Stimulated activated CD8-positive, alpha-beta memory T cell treated with anti-CD3 and anti-CD28 coated beads, Interleukin-12 subunit alpha, Interleukin-12 subunit beta, amount 100 ng/mL, for 24 hours (primary cell): Measurements from ENCODE around the gene TFDP1.
"Not testable (repeated sequence)": the region's sequence is repeated elsewhere in the genome, so short reads cannot be mapped to it uniquely, and the experiment has no call there.

ENCODE experiments used
- DNase-seq: peaks from one replicate; pipeline ENCODE4 v3.0.0-alpha.2; 2020; ENCODE audit errors: extremely low read depth

TFDP1 gene

DNA sequence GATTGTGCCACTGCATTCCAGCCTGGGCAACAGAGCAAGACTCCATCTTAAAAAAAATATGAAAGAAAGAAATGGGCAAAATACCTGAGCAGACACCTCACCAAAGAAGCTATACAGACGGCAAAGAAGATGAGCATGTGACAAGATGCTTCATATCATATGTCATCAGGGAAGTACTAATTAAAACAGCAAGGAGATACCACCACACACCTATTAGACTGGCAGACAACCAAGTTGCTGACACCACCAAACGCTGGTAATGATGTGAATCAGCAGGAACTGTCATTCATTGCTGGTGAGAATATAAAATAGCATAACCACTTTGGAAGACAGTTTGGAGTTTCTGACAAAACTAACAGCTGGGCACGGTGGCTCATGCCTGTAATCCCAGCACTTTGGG lies 11.5 kb upstream of the TFDP1 start:
- DNase-seq: no peak

DNA sequence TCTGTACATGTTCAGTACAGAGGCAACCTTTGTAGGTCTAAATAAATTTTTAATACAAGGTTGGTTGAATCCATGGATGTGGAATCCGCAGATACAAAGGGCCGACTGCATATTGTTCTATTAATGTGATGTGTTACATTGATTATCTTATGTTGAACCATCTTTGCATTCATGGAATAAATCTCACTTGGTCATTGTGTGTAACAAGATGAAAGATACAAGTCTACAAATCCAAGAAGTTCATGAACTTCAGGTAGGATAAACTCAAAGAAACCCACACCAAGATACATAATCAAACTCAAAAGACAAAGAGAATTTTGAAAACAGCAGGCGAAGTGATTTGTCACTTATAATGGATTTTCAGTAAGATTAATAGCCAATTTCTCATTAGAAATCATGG lies 8.0 kb upstream of the TFDP1 start:
- DNase-seq: no peak

DNA sequence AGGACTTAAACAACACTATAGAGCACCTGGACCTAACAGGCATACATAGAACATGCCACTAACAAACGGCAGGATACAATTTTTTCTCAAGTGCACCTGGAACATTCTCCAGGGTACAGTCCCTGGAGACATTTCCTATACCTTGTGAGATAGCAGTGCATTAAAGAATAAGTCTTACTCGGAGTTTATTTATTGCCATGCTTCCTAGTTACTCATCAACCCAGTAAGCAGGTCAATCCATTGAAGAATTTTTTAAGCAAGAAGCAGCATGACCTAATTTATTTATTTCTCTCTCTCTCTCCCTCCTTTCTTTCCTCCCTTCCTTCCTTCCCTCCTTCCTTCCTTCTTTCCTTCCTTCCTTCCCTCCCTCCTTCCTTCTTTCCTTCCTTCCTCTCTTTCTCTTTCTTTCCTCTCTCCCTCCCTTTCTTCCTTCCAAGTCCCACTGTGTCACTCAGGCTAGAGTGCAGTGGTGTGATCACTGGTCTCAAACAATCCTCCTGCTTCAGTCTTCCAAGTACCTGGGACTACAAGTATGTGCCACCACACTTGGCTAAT lies 6.6 kb upstream of the TFDP1 start:
- no peak for DNase-seq

DNA sequence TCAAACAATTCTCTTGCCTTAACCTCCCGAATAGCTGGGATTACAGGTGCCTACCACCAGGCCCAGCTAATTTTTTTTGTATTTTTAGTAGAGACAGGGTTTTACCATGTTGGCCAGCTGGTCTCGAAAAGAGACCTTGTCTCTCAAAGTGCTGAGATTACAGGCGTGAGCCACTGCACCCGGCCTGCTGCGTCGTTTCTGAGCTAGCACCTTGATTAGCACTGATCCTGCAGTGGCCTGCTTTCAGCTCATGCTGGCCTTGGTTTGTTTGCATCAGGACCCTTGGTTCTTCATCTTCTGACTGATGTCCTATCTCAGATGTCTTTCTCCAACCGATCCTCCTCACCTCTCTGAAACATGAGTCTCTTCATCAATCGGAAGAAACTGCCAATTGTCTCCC lies 4.9 kb upstream of the TFDP1 start:
- DNase-seq: no peak

DNA sequence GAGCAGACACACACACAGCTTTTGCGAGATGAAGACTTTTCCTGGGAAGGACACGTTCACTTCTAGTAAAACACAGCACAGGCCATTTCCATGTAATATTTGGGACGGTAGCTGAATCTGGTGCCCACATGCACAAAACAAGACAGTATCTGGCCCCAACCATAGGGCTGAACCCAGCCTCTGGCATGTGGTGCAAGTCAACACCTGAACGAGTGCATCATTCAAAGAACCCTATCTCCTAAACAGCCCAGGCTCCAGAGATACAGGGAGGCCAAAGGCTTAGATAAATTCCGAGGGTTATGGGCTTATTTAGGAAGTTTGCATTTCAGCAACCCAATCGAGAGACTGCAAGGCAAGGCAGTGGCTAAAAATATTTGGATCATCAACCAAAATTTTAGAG lies 2.7 kb upstream of the TFDP1 start:
- no peak for DNase-seq

DNA sequence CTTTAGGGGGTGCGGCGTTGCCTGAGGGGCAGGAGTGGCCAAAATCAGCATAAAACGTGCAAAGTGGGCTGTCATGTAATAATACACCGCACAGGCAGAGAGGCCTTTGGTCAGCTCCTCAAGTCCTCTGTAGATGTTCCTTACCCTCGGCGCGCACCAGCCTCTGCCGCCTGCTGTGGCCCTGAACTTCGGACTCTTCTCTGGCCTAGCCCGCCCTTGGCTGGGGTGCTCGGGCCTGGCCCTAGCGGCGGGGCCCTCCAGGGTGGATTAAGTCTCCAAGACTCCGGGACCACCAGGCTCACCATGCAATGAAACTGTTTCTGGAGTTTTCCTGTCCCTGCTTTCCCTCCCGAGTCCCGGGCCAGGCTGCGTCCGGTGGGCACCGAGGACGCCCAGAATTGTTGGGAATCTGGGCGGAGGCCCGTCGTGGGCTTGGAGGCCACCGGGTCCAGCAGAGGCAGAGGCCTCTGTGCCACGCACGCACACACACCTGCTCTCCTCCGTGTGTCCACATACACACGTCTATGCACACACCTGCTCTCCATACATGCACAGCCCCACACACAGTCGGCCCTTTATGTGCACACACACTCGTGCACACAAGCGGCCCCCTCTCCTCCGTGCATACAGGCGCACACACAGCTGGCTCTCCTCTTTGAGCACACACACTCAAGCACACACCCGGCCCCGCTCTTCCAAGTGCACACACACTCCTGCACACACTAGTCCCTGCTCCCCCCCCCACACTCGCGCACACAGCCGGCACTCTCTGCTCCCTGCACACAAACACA lies 1.5 kb upstream of the TFDP1 start:
- DNase-seq: no peak

DNA sequence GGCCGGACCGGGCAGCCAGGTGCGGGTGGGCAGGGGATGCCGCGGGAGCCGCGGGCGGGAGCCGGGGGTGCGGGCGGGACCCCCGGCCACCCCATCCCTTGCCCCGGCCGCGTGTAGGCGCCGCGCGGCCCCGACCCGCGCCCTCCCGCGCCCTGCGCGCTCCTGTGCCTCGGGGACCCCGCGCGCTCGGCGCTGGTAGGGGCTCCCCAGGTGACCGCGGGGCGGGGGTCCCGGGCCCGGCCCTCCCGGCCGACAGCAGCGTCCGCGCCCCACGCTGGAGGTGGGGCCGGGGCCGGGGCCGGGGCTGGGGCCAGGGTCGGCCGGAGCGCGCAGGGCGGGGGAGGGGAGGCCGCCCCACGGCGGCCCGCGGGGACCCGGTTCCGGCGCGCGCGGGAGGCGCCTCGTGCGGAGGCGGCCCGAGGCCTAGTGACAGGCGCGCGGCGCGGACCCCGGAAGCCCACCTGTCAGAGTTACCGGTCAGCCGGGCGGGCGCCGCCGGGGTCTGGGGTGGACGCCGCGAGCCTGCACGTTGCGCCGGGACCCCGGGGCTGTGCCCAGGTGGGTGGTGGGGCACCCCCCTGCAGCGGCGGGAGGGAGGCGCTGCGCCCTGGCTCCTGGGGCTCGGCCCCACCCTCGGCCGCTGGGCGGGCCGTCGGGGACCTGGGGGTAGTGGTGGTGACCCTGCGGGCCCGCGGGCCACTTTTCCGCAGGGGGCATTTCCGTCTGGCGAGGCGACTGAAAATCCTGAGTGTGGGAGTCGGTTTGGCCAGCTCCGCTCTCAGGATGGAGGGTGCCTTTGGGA lies 518 bp downstream of the TFDP1 start:
- DNase-seq: no peak

DNA sequence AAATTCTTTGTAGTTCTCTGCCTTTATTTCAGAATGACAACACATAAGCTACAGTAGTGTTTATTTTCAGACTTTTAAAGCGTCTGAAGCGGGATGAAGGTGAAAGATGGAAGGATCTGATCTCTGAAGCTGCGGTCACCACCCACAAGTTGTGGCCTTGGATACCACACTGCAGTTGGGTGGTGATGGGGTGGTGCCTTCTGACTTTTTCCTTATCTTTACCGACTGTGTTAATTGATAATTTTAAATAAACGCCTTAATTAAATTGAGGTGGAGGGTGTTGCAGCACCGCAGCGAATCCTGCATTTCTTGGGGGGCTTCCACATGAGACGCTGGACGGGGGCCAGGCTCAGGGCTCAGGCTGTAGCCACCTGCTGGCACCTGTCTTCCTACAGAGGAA lies 1.3 kb downstream of the TFDP1 start:
- no peak for DNase-seq

DNA sequence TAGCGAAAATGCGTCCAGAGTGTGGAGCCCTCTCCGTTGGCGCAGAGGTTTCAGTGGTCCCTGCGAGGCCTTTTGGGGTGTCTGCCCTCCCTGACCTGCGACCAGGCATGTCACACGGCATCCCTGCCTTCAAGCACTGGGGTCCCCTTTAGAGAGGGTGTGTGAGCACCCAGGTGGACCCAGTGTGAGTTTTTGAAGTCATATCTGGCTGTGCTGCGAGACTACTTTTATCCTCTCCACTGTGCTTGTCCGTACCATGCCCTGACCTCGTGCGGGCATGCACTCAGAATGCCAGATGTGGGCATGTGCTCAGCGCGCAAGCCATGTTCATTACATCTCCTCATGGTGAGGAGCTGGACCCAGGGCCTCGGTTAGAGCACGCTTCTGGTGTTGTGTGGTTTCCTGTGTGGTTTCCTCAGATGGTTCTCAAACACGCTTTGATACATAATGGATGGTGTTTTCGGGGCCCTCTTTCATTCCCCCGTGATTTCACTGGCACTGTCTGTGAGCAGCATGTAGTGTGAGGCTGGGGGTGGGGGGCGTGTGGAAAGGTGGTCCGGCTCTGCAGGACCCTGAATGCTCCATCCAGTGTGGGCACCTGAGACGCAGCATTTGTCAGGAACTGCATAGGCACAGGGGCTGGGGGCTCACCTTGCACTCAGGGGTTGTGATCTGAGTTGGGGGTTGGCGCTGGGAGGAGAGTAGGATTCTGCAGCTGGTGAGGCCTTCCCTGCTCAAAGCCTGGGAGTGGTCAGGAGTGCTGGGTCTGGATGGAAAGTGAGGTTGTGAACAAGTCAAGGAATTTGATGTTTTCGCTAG lies 2.3 kb downstream of the TFDP1 start:
- DNase-seq: no peak

DNA sequence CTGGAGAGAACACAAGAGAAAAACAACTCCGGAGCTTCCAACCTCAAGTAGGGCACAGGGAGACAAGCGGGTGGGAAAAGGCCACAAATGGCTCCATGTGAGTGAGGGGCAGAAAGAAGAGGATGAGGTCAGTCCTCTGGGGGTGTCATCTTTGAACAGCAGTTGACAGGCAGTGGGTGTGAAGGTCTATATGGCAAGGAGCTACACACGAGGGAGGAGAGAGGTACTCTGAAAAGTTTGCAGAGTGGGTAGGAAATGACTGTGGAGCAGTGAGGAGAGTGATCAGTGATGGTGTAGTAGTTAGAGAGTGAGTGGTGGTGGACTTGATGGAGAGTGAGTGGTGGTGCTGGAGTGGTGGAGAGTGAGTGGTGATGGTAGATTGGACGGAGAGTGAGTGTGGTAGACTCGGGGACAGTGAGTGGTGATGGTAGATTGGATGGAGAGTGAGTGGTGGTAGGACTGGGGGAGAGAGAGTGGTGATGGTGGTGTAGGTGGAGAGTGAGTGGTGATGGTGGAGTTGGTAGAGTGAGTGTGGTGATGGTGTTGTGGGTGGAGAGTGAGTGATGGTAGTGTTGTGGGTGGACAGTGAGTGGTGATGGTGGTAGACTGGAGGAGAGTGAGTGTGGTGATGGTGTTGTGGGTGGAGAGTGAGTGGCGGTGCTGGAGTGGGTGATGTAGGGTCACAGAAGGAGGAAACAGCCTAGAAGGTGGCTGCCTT lies 4.0 kb downstream of the TFDP1 start:
- DNase-seq: no peak

DNA sequence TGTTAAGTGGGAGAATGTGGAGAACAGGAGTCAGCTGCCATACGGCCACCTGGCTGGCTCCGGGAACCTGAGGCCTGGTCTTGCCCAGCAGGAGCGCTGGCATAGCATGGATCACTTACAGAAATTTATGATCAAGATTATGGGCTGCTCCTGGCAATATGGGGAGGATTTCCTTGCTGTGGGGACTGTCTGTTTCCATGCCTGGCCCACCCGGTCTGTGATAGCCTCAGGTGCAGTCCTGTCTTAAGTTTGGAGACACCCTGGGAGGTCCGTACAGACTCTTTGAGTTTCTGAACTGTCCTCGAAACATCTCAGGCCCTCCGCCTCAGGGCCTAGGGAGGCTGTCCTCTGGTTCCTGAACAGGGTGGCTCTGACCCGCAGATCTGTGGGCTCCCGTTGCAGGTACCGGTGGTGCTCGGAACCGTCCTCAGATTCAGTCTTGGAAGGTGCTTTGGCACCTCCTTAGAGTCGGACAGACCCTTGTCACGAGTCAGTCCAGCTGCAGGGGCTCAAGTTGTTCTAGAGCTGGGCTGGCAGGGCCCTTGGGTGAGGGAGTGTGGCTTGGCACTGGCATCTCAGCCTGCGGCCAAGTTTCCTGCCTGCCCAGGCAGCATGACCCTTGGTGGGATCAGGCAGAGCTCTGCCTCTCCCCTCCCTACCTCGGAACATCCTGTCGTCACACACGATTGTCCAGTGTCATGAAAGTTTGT lies 4.9 kb downstream of the TFDP1 start:
- DNase-seq: no peak

DNA sequence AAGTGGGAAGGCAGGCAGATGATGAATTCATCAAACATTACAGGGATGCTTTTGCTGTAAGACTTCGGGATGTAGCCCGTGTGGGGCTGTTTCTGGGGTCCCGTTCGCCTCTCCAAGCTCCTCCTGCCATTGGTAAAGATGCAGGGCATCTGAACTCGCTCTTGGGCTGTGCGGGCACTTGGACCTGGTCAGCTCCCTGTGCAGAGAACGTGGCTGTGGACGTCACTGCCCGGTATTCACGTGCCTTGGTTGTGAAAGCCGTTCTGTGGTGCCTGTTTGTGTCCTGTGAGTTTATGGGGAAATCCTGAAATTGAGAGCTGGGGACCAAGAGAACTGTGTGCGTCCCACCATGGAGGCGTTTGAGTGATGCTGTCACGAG lies 5.4 kb downstream of the TFDP1 start:
- DNase-seq: no peak

DNA sequence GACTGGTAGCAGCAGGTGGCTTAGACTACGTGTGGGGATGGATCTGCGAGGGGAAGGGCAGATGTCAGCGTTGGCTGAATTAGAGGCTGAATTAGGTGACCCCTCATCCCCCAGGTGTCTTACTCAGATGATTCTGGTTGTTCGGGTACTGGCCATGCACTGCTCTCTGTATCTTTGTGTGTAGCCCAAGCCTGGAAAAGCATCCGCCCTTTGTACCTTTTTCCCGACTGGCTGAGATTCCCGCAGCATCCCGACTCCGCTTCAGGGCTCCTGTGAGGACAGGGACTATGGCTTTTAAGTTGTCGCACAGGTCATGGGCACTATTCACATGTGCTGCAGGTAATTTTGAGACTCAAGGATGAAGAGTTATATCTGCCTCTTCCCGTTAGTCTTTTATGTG lies 7.2 kb downstream of the TFDP1 start:
- DNase-seq: no peak

DNA sequence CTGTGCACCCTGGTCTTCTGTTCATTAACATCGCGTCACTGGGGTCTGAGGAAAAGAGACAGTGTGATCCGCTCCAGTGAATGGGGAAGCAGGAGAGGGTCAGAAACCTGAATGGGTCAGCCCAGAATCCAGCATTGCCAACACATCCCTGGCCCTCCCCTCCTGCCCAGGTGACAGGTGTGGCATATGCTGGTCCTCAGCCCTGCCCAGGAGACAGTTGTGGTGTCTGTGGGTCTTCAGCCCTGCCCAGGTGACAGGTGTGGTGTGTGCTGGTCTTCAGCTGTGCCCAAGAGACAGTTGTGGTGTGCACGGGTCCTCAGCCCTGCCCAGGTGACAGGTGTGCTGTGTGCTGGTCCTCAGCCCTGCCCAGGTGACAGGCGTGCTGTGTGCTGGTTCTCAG lies 8.0 kb downstream of the TFDP1 start:
- DNase-seq: no peak

DNA sequence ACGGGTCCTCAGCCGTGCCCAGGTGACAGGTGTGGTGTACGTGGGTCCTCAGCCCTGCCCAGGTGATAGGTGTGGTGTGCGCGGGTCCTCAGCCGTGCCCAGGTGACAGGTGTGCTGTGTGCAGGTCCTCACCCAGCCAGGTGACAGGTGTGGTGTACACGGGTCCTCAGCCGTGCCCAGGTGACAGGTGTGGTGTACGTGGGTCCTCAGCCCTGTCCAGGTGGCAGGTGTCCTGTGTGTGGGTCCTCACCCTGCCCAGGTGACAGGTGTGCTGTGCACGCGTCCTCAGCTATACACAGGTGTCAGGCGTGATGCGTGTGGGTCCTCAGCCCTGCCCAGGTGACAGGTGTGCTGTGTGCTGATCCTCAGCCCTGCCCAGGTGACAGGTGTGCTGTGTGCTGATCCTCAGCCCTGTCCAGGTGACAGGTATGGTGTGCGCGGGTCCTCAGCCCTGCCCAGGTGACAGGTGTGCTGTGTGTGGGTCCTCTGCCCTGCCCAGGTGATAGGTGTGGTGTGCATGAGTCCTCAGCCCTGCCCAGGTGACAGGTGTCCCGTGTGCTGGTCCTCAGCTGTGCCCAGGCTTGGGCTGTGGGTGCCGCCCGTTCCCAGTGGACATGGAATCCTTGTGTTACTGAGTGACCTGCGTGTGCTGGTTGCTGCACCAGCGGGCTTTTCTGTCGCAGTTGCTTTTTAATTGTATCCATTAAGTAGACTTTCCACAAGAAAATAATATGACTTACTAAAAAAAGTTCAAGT lies 9.7 kb downstream of the TFDP1 start:
- DNase-seq: not testable (repeated sequence)

DNA sequence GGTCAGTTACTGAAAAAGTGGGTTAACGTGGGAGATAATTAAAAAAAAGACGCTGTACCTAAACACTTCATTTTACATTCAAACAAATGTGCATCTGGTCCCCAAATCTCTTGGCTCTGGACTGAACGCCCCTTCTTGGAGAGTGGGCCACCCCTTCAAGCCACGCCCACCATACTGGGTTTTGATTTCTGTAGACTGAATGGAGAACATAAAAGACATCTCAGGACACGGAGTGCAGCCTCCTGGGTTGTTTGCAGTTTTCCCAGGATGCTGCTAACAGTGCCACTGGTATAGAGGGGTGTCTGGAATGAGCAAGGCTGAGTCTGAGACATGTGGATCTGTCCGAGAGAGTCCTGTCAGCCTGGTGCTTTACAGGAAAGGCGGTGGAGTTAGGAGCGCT lies 10.6 kb downstream of the TFDP1 start:
- no peak for DNase-seq

DNA sequence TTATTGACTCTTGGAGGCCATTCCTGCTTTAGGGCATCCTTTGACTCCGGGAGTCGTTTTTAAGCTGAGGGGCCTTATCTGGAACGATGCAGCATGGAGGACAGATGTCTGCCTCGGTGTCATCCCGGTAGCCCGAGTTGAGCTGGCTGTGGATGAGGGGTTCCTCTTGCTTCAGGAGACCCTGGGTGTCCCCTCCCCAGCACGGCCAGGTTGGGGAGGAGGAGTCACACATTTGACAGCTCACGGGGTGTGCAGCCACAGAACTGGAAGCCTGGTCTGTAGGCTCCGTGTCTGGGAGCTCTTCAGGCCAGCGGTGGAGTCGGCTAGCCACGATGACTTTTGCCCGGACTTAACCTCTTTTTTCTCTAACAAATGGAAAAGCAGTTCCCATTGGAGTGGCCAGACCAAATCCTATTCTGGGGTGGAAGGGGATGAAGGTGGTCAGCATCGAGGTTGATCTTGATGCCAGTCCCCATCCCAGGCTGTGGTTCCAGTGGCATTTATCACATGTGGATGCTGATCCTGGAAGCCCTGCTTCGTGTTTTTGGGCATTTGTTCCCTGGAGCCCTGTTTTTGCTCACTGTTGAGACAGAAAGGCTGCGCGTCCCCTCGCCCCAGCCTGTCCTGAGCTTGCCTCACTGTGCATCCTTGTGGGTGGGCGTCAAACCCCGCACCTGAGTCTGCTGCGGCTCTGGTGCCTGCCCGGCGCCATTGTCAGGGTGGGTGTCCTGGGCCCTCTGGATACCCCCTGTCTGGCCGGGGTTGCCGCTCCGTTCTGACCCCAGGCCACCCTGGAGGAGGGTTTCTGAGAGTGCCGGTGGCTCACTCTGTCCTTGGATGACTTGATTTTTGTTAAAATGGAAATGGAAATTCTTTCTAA lies 12.0 kb downstream of the TFDP1 start:
- no peak for DNase-seq

DNA sequence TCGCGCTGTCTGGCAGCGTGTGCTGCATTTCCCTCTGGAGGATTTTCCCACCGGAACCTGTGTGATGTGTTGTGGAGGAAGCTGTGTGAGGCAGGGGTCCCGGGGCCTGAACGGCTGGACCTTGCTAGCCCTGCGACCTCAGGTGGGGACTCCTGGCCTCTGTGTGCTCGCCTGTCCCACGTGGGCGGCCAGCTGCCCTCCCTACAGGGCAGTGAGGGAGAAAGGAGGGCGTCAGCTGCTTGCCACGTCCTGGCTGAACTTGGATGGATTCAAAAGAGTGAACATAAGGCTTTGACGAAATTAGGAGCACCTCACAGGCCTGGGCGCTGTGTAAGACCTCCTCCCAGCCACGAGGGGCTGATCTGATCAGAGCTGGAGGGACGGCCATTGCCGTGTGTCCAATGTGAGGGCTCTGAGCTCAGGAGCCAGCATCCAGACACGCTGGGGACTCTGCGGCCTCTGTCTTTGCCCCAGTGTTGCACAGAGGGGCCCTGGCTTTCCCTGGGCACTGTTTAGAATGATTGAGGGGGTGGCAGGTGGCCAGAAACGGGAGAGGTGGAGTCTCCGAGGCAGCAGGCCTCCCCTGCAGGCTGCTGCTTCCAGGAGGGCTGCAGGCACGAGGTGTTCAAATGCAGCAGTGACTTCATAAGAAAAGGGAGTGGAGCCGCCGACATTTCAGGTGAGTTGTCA lies 13.0 kb downstream of the TFDP1 start:
- DNase-seq: no peak

DNA sequence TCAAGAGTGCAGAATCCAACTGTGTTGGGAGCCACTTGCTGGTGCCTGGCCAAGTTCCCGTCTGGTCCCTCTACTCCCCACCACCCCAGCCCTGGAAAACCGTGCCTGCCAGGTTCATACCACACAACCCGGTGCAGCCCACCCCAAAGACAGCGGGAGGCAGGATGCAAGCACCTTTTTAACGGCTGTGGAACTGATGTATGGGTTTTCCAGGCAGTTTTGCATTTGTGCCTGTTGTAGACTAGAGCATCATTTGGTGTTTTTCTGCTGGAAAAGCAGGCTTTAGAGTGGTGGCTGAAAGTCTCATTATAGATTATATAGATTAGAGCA lies 13.5 kb downstream of the TFDP1 start:
- no peak for DNase-seq
